Epithelial cell of proximal tubule (primary cell): ENCODE results near the gene ERVMER34-1. TPM values are rescaled to one million over a fixed set of nuclear protein-coding genes. Genes with fewer than 3 reads are reported as not detected.

Experiments
- DNase-seq: peaks from one replicate; pipeline ENCODE4 v3.0.0-alpha.2; 2011; ENCODE audit warnings: low read depth
- H3K4me3 ChIP-seq: 2 replicates; pipeline ENCODE4 v1.5.1; 2011; ENCODE audit warnings: low read depth, mild to moderate bottlenecking, low read length
- total RNA-seq: library from RNA; depleted of rRNA; stranded (reverse); fragments of >200 nt; gene quantifications from 2 replicates; pipeline ENCODE4 v1.2.3, GENCODE V29; 2015
- TF ChIP-seq, protein P1 (sequence below): conservative IDR thresholded peaks from 2 replicates; pipeline ENCODE4 v1.5.1; 2012; ENCODE audit warnings: low read depth, mild to moderate bottlenecking, low read length

ERVMER34-1 gene
- total RNA-seq, 1 donor from 2014 or later: 6.5 TPM

DNA sequence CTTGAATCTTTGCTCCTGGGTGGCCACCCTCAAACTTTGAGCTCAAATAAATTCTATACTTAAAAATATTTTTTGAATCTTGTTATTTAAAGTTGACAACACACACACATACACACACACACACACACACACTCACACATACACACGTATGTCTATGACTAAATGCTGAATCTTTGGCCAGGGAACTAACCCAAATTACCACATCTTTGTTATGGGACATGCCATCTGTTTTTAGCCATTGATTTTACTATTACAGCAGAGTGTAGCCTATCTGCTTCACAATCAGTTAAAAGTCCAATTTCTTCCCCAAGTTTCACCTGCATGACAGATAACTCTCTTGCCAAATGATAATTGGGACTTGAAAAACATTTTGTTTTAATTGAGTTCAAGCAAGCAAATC is 47.1 kb downstream of the ERVMER34-1 start:
- no peak overlapping the region for H3K4me3 ChIP-seq
- no peak for DNase-seq
- TF ChIP-seq, protein P1, sequence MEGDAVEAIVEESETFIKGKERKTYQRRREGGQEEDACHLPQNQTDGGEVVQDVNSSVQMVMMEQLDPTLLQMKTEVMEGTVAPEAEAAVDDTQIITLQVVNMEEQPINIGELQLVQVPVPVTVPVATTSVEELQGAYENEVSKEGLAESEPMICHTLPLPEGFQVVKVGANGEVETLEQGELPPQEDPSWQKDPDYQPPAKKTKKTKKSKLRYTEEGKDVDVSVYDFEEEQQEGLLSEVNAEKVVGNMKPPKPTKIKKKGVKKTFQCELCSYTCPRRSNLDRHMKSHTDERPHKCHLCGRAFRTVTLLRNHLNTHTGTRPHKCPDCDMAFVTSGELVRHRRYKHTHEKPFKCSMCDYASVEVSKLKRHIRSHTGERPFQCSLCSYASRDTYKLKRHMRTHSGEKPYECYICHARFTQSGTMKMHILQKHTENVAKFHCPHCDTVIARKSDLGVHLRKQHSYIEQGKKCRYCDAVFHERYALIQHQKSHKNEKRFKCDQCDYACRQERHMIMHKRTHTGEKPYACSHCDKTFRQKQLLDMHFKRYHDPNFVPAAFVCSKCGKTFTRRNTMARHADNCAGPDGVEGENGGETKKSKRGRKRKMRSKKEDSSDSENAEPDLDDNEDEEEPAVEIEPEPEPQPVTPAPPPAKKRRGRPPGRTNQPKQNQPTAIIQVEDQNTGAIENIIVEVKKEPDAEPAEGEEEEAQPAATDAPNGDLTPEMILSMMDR: no peak

DNA sequence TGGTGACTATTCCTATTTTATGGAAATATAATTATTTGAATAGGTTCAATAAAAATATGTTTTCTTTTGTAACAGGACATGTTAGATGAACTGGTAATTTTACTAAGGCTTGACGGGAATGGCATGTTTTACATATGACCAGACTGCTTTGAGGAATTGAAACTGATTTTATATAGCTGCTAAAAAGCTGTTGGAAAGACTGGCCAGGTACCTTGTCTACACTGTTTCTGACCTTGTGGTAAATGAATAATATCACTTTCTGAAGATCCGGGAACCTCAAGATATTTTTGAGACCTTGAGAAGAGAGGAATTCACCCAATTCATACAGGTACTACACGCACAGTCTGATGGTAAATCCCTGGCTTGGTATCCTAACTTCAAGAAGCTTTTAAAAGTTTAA is 50.0 kb downstream of the ERVMER34-1 start:
- no peak overlapping the region for H3K4me3 ChIP-seq
- TF ChIP-seq, protein P1: no peak
- DNase-seq: no peak

DNA sequence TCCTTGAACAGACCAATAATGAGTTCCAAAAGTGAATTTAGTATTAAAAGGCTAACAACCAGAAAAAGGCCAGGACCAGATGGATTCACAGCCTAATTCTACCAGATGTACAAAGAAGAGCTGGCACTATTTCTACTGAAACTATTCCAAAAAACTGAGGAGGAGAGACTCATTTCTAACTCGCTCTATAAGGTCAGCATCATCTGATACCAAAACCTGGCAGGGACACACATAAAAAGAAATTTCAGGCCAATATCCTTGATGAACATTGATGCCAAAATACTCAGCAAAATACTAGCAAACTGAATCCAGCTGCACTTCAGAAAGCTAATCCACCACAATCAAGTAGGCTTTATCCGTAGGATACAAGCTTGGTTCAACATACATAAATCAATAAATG is 56.3 kb downstream of the ERVMER34-1 start:
- no peak for DNase-seq
- H3K4me3 ChIP-seq: no peak overlapping the region
- TF ChIP-seq, protein P1: no peak

DNA sequence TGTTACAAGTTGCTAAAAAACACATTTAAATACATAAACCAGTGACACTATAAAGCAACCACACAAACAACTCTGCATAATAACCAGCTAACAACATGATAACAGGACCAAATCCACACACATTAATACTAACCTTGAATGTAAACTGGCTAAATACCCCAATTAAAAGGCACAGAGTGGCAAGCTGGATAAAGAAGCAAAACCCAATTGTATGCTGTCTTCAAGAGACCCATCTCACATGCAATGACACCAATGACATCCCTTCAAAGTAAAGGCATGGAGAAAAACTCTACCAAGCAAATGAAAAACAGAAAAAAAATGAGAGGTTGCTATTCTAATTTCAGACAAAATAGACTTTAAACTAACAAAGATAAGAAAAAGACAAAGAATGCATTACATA is 57.7 kb downstream of the ERVMER34-1 start:
- no peak for DNase-seq
- TF ChIP-seq, protein P1: no peak
- H3K4me3 ChIP-seq: no peak overlapping the region

Other genes with a start within 250 kb of the ERVMER34-1 start
- 8.5 and 9.5 TPM in 2 replicates for gene USP46, start 92.1 kb downstream of the ERVMER34-1 start, total RNA-seq
- 2.6 and 3.6 TPM in 2 replicates for gene RASL11B, start 110.9 kb upstream of the ERVMER34-1 start, total RNA-seq